HG03025 (cell line): Measurements from ENCODE around the gene PRICKLE4.

Source experiments
- ATAC-seq: cut with Tn5 transposase; IDR thresholded peaks from one replicate; pipeline ENCODE4 v1.9.1; 2021; ENCODE audit warnings: mild to moderate bottlenecking, moderate library complexity; ENCODE audit not compliant: unreplicated experiment, low FRiP score

The PRICKLE4 gene

GRCh38 chr6:41824571-41825569, 44.3 kb downstream of the PRICKLE4 start:
- no peak for ATAC-seq

GRCh38 chr6:41826343-41827022, 45.9 kb downstream of the PRICKLE4 start:
- ATAC-seq = no peak

- ATAC-seq = no peak
These were observed 51.7 kb downstream of the PRICKLE4 start for GRCh38 chr6:41832263-41832662.

DNA sequence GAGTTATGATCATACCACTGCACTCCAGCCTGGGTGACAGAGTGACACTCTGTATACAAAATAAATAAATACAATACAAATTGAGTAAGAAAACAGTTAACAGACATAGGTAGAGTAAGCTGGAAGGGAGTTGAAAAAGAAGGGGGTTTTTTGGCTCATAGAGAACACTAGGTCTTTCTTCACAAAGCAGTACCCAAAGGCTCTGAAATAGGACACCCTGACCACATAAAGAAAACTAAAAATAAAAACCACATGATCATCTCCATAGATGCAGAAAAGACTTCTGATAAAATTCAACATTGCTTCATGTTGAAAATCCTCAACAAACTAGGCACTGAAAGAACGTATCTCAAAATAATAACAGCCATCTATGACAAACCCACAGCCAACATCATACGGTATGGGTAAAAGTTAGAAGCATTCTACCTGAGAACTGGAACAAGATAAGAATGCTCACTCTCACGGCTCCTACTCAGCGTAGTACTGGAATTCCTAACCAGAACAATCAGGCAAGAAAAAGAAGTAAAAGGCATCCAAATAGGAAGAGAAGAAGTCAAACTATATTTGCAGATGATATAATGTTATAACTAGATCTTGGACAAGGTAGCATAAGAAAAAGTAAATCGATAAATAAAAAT, 55.6 kb downstream of the PRICKLE4 start:
- no peak for ATAC-seq

DNA sequence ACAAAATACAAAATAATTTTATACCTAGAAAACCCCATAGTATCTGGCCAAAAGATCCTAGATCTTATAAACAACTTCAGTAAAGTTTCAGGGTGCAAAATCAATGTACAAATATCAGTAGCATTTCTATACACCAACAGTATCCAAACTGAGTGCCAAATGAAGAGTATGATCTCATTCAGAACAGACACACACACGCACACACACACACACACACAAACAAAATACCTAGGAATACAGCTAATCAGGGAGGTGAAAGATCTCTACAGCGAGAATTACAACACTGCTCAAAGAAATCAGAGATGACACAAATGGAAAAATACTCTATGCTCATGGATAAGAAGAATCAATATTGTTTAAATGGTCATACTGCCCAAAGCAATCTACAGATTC, 56.1 kb downstream of the PRICKLE4 start:
- no peak for ATAC-seq
